GM12878 (cell line): ENCODE measurements around the gene DUS2. TPM values are rescaled to one million over a fixed set of nuclear protein-coding genes. Genes with fewer than 3 reads are reported as not detected.
A peak's percentile ranks its signal among the peaks of the same experiment; 100 is the strongest.

Experiments
- ATAC-seq: fragments of 200-7000 bp; cut with Tn5 transposase; 3 replicates; pipeline ENCODE4 v1.9.1; 2020; ENCODE audit warnings: mild to moderate bottlenecking, moderate library complexity
- BruUV-seq: library from RNA; stranded (reverse); fragments of 400-500 nt; replicated peaks from 2 replicates; lab custom pipeline; 2021; lab: Mats Ljungman, UMichigan
- CTCF ChIA-PET: fragments of 300-600 bp; sonication (Branson Sonifier 250); formaldehyde crosslinking; extraction: SDS; loops from one replicate; lab custom pipeline; 2021; ENCODE audit warnings: inconsistent platforms; lab: Yijun Ruan, JAX
- POLR2A ChIA-PET: fragments of 350-600 bp; formaldehyde crosslinking; extraction: SDS; loops from one replicate; lab custom pipeline; 2021; ENCODE audit warnings: inconsistent platforms; lab: Charles Lee
- RAD21 ChIA-PET: fragments of 300-600 bp; sonication (Branson Sonifier 250); formaldehyde crosslinking; loops from one replicate; lab custom pipeline; 2023; ENCODE audit warnings: antibody characterized with exemption; ENCODE audit not compliant: unreplicated experiment; lab: Charles Lee
- SMC1A ChIA-PET: fragments of 300-600 bp; sonication (Branson Sonifier 250); formaldehyde crosslinking; loops from one replicate; lab custom pipeline; 2023; ENCODE audit not compliant: unreplicated experiment, uncharacterized antibody; lab: Charles Lee
- DNase-seq: peaks from one replicate; pipeline ENCODE4 v3.0.0-alpha.2; 2011; ENCODE audit warnings: low read depth, low spot score
- FAIRE-seq: peaks from 3 replicates; lab custom pipeline; 2011; peaks lifted over from hg19 to GRCh38; lab: Jason Lieb, UNC
- H2AFZ ChIP-seq: 2 replicates; pipeline ENCODE4 v1.6.0; 2011; ENCODE audit warnings: low read depth, low read length, control low read depth; ENCODE audit not compliant: control insufficient read depth
- H3K27ac ChIP-seq: 2 replicates; pipeline ENCODE4 v1.5.1; 2011; ENCODE audit warnings: control low read depth; ENCODE audit not compliant: control insufficient read depth, insufficient read depth
- H3K27me3 ChIP-seq, 2 experiments: replicated peaks in 1 of 2; 2 replicates each; pipeline versions ENCODE4 v1.6.0 to v1.6.1; 2011; ENCODE audit warnings: low read length in 1 of 2; ENCODE audit not compliant: control insufficient read depth in 2 of 2, insufficient read depth in 2 of 2
- H3K36me3 ChIP-seq, 2 experiments: 2 replicates each; pipeline ENCODE4 v1.5.1; 2011; ENCODE audit warnings: low read length in 1 of 2; ENCODE audit not compliant: control insufficient read depth in 2 of 2, insufficient read depth in 2 of 2
- H3K4me1 ChIP-seq: 2 replicates; pipeline ENCODE4 v1.6.1; 2011; ENCODE audit warnings: mild to moderate bottlenecking, low read length, moderate library complexity, mixed read lengths; ENCODE audit not compliant: control insufficient read depth, insufficient read depth
- H3K4me2 ChIP-seq: 2 replicates; pipeline ENCODE4 v1.6.0; 2011; ENCODE audit warnings: control low read depth; ENCODE audit not compliant: control insufficient read depth, insufficient read depth
- H3K4me3 ChIP-seq: fragments of 200-600 bp; sonication (generic); 2 replicates; pipeline ENCODE4 v1.5.1; 2016
- H3K79me2 ChIP-seq: 2 replicates; pipeline ENCODE4 v1.6.0; 2011; ENCODE audit warnings: low read length; ENCODE audit not compliant: control insufficient read depth, insufficient read depth
- H3K9ac ChIP-seq: 2 replicates; pipeline ENCODE4 v1.8.0; 2011; ENCODE audit warnings: low read length, control low read depth, mixed read lengths; ENCODE audit not compliant: control insufficient read depth, insufficient read depth
- H3K9me3 ChIP-seq: replicated peaks from 3 replicates; pipeline ENCODE4 v1.5.1; 2011; ENCODE audit warnings: mild to moderate bottlenecking, low read length; ENCODE audit not compliant: control insufficient read depth, insufficient read depth
- H4K20me1 ChIP-seq: 2 replicates; pipeline ENCODE4 v1.6.0; 2011; ENCODE audit not compliant: control insufficient read depth, insufficient read depth
- EED ChIP-seq: sonication (generic); IDR thresholded peaks from 2 replicates; pipeline ENCODE4 v1.6.1; 2016; ENCODE audit warnings: antibody characterized with exemption, low read depth
- HDAC6 ChIP-seq: fragments of 200-600 bp; sonication (generic); IDR thresholded peaks from one replicate; pipeline ENCODE4 v1.8.0; 2017; ENCODE audit warnings: antibody characterized with exemption; ENCODE audit not compliant: unreplicated experiment
- IRF4 ChIP-seq: IDR thresholded peaks from 2 replicates; pipeline ENCODE4 v1.6.1; 2011; ENCODE audit warnings: low read depth, low read length
- POLR2A ChIP-seq: IDR thresholded peaks from 2 replicates; pipeline ENCODE4 v1.6.1; 2011; ENCODE audit warnings: low read depth, mild to moderate bottlenecking, low read length
- SIN3A ChIP-seq: IDR thresholded peaks from 2 replicates; pipeline ENCODE4 v1.6.1; 2012; ENCODE audit warnings: low read depth, low read length, improper control_type of control experiment
- ZNF24 ChIP-seq: fragments of 450-650 bp; IDR thresholded peaks from 2 replicates; pipeline ENCODE4 v1.6.1; 2017; ENCODE audit warnings: antibody characterized with exemption, mild to moderate bottlenecking
- whole genome bisulfite sequencing: methylation state at CpG from one replicate; pipeline ENCODE4 v1.1.6; 2016; ENCODE audit warnings: low lambda C conversion rate; ENCODE audit not compliant: insufficient replicate concordance, insufficient coverage; ENCODE audit errors: missing lambda C conversion rate; 5-methylcytosine and 5-hydroxymethylcytosine counted together
- in situ Hi-C: fragments of 300-500 bp; cut with MboI; formaldehyde crosslinking; loops from 9 replicates; pipeline ENCODE4 v1.14.3; 2018; ENCODE audit warnings: mixed read lengths
- intact Hi-C: fragments of 100-400 bp; cut with micrococcal nuclease; formaldehyde crosslinking; loops from one replicate; pipeline ENCODE4 v1.14.2; 2022; ENCODE audit not compliant: unreplicated experiment
- polyA plus RNA-seq, 11 experiments: library from polyadenylated mRNA; depleted of rRNA in 4 of 11; unstranded in 6 of 11; stranded (reverse) in 5 of 11; fragments of >200 nt; fragmentation: Nextera tagmentation in 4 of 11; fragmentation: Illumina TruSeq in 1 of 11; extraction: Ambion mirVana in 4 of 11; extraction: Trizol in 1 of 11; gene quantifications; 1 replicate in 1 of 11; 2 replicates in 10 of 11; pipeline versions ENCODE4 v1.2.1 to v1.2.3, GENCODE V29; 2011 to 2016; ENCODE audit warnings: inconsistent platforms in 2 of 11, missing spikeins in 2 of 11, low read depth in 1 of 11
- total RNA-seq, 4 experiments: library from RNA; depleted of rRNA in 3 of 4; stranded (reverse); fragments of >200 nt in 3 of 4; fragmentation: Illumina TruSeq in 1 of 4; extraction: Trizol in 1 of 4; gene quantifications; 2 replicates each; pipeline versions ENCODE4 v1.2.1 to v1.2.3, GENCODE V29; 2013 to 2021

The DUS2 gene
- total and polyA plus RNA-seq, 10 of the 15 experiments (the other 5 are each of a cell fraction or from before 2014, with no cell fraction given), result 4.8 to 32.3 (median 25.5) TPM

DNA sequence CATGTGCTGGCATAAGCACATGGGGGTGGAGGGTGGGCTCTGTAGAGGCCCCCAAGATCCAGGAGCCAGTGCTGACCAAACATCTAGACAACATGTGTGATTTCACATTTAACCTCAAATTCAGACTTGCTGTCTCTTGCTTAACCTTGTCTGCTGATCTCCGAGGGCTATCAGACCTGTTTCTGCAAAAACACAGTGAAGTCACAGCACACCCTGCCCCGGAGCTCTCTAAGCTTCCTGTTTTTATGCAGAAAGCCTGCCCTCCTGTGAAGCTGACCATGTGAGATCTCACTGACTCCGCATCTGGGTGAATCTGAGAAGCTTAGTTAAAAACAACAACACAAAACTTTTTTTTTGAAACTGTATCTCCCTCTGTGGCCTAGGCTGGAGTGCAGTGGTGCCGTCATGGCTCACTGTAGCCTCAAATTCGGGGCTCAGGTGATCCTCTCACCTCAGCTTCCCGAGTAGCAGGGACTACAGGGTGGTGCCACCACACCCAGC, 17.2 kb upstream of the DUS2 start:
- Histone ChIP-seq H3K4me1 (peaks cover 4% of the 10 kb centered on the region; the same call in 1 of the 2 replicates), H3K27me3 (no peaks in the 10 kb centered on the region), H3K27ac (no peak overlapping the region), H4K20me1 (no peaks in the 10 kb centered on the region), H3K9me3 (no peaks in the 10 kb centered on the region), H3K9ac (no peak overlapping the region), H2AFZ (peak overlapping the region; percentile 64), H3K4me2 (no peak overlapping the region), H3K36me3 (no peaks in the 10 kb centered on the region), H3K79me2 (no peaks in the 10 kb centered on the region), H3K4me3 (no peak overlapping the region)
- no TSS peak for BruUV-seq
- TF ChIP-seq POLR2A (no peak), EED (no peak), HDAC6 (no peak), ZNF24 (no peak)
- ChIA-PET POLR2A (no interaction called here), SMC1A (interaction anchor here (0.6 to 1.6 kb wide), 5 partner anchors 8 to 222 kb away, joined by 3 to 5 read pairs (median 4); no protein-coding TSS in a partner anchor), RAD21 (no interaction called here), CTCF (interaction anchor here (0.6 to 2.4 kb wide), 3 partner anchors 11 to 34 kb away, joined by 3 to 9 read pairs (median 4); no protein-coding TSS in a partner anchor)
- ATAC-seq, result peak; percentile 68
- in situ Hi-C loops, result no loop called here
- intact Hi-C loops, result no loop called here
- no peak for FAIRE-seq
- no peak for DNase-seq
- 1% methylated on average over 6 of the region's 6 CpGs for WGBS

DNA sequence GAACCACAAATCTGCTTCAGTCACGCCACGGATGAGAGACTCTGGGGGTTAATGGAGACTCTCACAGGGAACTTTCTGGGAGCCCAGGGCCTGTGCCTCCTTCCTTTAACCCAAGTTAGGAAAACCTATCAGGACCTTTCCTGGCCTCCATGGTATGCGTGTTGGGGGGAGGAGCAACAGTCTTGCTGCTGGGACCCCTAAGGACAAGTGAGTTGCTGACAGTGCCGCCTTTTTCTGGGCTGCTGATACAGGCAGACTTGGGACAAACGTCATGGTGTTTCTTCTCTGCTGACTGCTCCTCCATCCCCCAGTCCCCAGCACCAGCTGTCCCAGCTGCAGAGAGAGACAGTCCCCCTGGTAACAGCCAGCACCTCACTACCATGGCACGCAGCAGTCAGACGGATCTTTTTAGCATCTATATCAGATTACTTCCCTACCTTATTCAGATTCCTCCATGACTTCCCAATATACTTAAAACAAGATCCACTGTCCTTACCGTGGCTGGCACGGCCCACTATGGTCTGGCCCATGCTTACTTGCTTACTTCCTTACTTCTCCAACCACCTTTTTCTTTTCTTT, 13.8 kb upstream of the DUS2 start:
- TF ChIP-seq IRF4, result no peak
- no peak for TF ChIP-seq SIN3A
- H3K27ac ChIP-seq, result no peak overlapping the region
- CTCF ChIA-PET, result no interaction called here
- no peak overlapping the region for H3K9ac ChIP-seq
- no TSS peak for BruUV-seq
- FAIRE-seq (no peak), DNase-seq (no peak), ATAC-seq (no peak)
- H3K27me3 ChIP-seq, result no peaks in the 10 kb centered on the region
- RAD21 ChIA-PET, result no interaction called here
- H3K4me1 ChIP-seq, result peaks cover 4% of the 10 kb centered on the region; the same call in 1 of the 2 replicates
- H4K20me1 ChIP-seq, result no peaks in the 10 kb centered on the region
- POLR2A ChIA-PET, result interaction anchor here (0.7 kb wide), 1 partner anchor 126 kb away, joined by 3 read pairs; no protein-coding TSS in a partner anchor
- 58% methylated on average over 9 of the region's 9 CpGs for WGBS
- H3K4me2 ChIP-seq, result no peak overlapping the region
- intact Hi-C loops, result no loop called here
- in situ Hi-C loops, result no loop called here
- no peaks in the 10 kb centered on the region for H3K9me3 ChIP-seq
- H3K79me2 ChIP-seq, result no peaks in the 10 kb centered on the region
- no peaks in the 10 kb centered on the region for H3K36me3 ChIP-seq
- no peak overlapping the region for H3K4me3 ChIP-seq
- no peak overlapping the region for H2AFZ ChIP-seq
- SMC1A ChIA-PET, result no interaction called here
